H1 (cell line): Measurements from ENCODE around the gene DAPK2. TPM values are rescaled to one million over a fixed set of nuclear protein-coding genes. Genes with fewer than 3 reads are reported as not detected.

Experiments
- CTCF ChIA-PET: fragments of 300-600 bp; sonication (Branson Sonifier 250); formaldehyde crosslinking; loops from one replicate; lab custom pipeline; 2021; ENCODE audit not compliant: partially characterized antibody; lab: Charles Lee
- POLR2A ChIA-PET: fragments of 300-600 bp; sonication (Branson Sonifier 250); formaldehyde crosslinking; loops from one replicate; lab custom pipeline; 2021; ENCODE audit warnings: inconsistent platforms; ENCODE audit not compliant: partially characterized antibody; lab: Charles Lee
- DNase-seq, 2 experiments: peaks; one replicate each; pipeline versions ENCODE4 v3.0.0 to v3.0.0-alpha.2; 2010 to 2022; ENCODE audit warnings: low spot score in 2 of 2, low read depth in 1 of 2, mixed read lengths in 1 of 2
- FAIRE-seq: peaks from 2 replicates; lab custom pipeline; 2011; peaks lifted over from hg19 to GRCh38; lab: Jason Lieb, UNC
- H2AFZ ChIP-seq: 2 replicates; pipeline ENCODE4 v1.8.1; 2012; ENCODE audit warnings: low read length, inconsistent platforms
- H2AK5ac ChIP-seq: 2 replicates; pipeline ENCODE4 v1.6.1; 2013; ENCODE audit warnings: low read depth, low read length
- H2BK120ac ChIP-seq: replicated peaks from 2 replicates; pipeline ENCODE3; 2013; ENCODE audit warnings: low read depth, low read length, inconsistent platforms
- H2BK12ac ChIP-seq: 2 replicates; pipeline ENCODE4 v1.6.1; 2013; ENCODE audit warnings: low read depth, low read length
- H2BK15ac ChIP-seq: 2 replicates; pipeline ENCODE4 v1.6.1; 2013; ENCODE audit warnings: low read length
- H2BK20ac ChIP-seq: 2 replicates; pipeline ENCODE4 v1.6.1; 2013; ENCODE audit warnings: low read length
- H2BK5ac ChIP-seq: 2 replicates; pipeline ENCODE4 v1.6.1; 2013; ENCODE audit warnings: low read depth, low read length
- H3K14ac ChIP-seq: 2 replicates; pipeline ENCODE4 v1.6.1; 2013; ENCODE audit warnings: inconsistent platforms; ENCODE audit not compliant: insufficient read length
- H3K18ac ChIP-seq: 2 replicates; pipeline ENCODE4 v1.6.1; 2013; ENCODE audit warnings: low read length; ENCODE audit errors: extremely low read depth
- H3K23ac ChIP-seq: 2 replicates; pipeline ENCODE4 v1.6.1; 2013; ENCODE audit warnings: inconsistent platforms; ENCODE audit not compliant: insufficient read length
- H3K23me2 ChIP-seq: 2 replicates; pipeline ENCODE4 v1.6.1; 2013; ENCODE audit warnings: low read depth, low read length
- H3K27ac ChIP-seq: 2 replicates; pipeline ENCODE4 v1.6.1; 2011; ENCODE audit warnings: low read depth, low read length, inconsistent platforms
- H3K27me3 ChIP-seq, 4 experiments: replicated peaks in 1 of 4; 1 replicate in 1 of 4; 2 replicates in 3 of 4; pipeline versions ENCODE4 v1.6.1 to v1.8.1; 2011 to 2013; ENCODE audit warnings: low read length in 3 of 4, mild to moderate bottlenecking in 3 of 4, inconsistent platforms in 2 of 4, mixed read lengths in 2 of 4, moderate library complexity in 1 of 4; ENCODE audit not compliant: control insufficient read depth in 3 of 4, insufficient read depth in 3 of 4; ENCODE audit errors: extremely low read depth in 1 of 4
- H3K36me3 ChIP-seq, 4 experiments: 2 replicates each; pipeline versions ENCODE4 v1.6.1 to v1.8.1; 2011 to 2013; ENCODE audit warnings: mild to moderate bottlenecking in 4 of 4, low read length in 3 of 4, moderate library complexity in 2 of 4, control low read depth in 1 of 4, inconsistent platforms in 1 of 4; ENCODE audit not compliant: insufficient read depth in 4 of 4, control insufficient read depth in 2 of 4
- H3K4ac ChIP-seq: replicated peaks from 2 replicates; pipeline ENCODE3; 2013; ENCODE audit warnings: low read length, low read depth, mixed read lengths, inconsistent platforms; ENCODE audit not compliant: insufficient read length
- H3K4me1 ChIP-seq, 4 experiments: replicated peaks in 1 of 4; 1 replicate in 1 of 4; 2 replicates in 3 of 4; pipeline versions ENCODE4 v1.6.1 to v1.8.1; 2011 to 2013; ENCODE audit warnings: low read length in 3 of 4, inconsistent platforms in 2 of 4, mixed read lengths in 1 of 4; ENCODE audit not compliant: insufficient read depth in 4 of 4, control insufficient read depth in 3 of 4
- H3K4me2 ChIP-seq, 2 experiments: 2 replicates each; pipeline versions ENCODE4 v1.6.1 to v1.8.1; 2011 to 2013; ENCODE audit warnings: low read depth in 2 of 2, low read length in 2 of 2, control low read depth in 1 of 2, inconsistent platforms in 1 of 2, mild to moderate bottlenecking in 1 of 2; ENCODE audit not compliant: insufficient read depth in 1 of 2
- H3K4me3 ChIP-seq, 4 experiments: fragments of 200-600, 300-600 bp in 1 of 4; sonication (generic), shearing (Covaris generic), sonication (Bioruptor Twin) in 1 of 4; 2 replicates each; pipeline versions ENCODE4 v1.5.1 to v1.8.1; 2011 to 2016; ENCODE audit warnings: low read length in 4 of 4, low read depth in 3 of 4, control low read depth in 2 of 4, inconsistent platforms in 2 of 4, mild to moderate bottlenecking in 2 of 4, mixed read lengths in 1 of 4, moderate library complexity in 1 of 4; ENCODE audit not compliant: insufficient read depth in 2 of 4; ENCODE audit errors: extremely low read depth in 1 of 4
- H3K56ac ChIP-seq: replicated peaks from 2 replicates; pipeline ENCODE3; 2013; ENCODE audit warnings: low read depth, mild to moderate bottlenecking, mixed read lengths, low read length, inconsistent platforms; ENCODE audit not compliant: insufficient read length
- H3K79me1 ChIP-seq: 2 replicates; pipeline ENCODE4 v1.6.1; 2013; ENCODE audit warnings: low read depth, low read length, control low read depth
- H3K79me2 ChIP-seq, 2 experiments: 2 replicates each; pipeline versions ENCODE4 v1.6.1 to v1.8.1; 2012 to 2013; ENCODE audit warnings: low read length in 2 of 2, mild to moderate bottlenecking in 2 of 2, inconsistent platforms in 1 of 2; ENCODE audit not compliant: insufficient read depth in 2 of 2, control insufficient read depth in 1 of 2
- H3K9ac ChIP-seq, 4 experiments: replicated peaks in 1 of 4; 1 replicate in 1 of 4; 2 replicates in 3 of 4; pipeline versions ENCODE4 v1.6.1 to v1.8.1; 2011 to 2013; ENCODE audit warnings: low read depth in 3 of 4, low read length in 3 of 4, control low read depth in 2 of 4, mild to moderate bottlenecking in 2 of 4, moderate library complexity in 2 of 4, inconsistent platforms in 1 of 4; ENCODE audit errors: extremely low read depth in 1 of 4
- H3K9me3 ChIP-seq, 2 experiments: 2 replicates each; pipeline versions ENCODE4 v1.6.1 to v1.8.1; 2012 to 2013; ENCODE audit warnings: mild to moderate bottlenecking in 2 of 2, moderate library complexity in 2 of 2, control low read depth in 1 of 2, inconsistent platforms in 1 of 2, low read depth in 1 of 2, low read length in 1 of 2, mixed read lengths in 1 of 2; ENCODE audit not compliant: insufficient read depth in 2 of 2
- H4K20me1 ChIP-seq, 2 experiments: replicated peaks in 1 of 2; 2 replicates each; pipeline versions ENCODE3 to v1.8.1; 2011 to 2013; ENCODE audit warnings: inconsistent platforms in 2 of 2, low read length in 2 of 2, mild to moderate bottlenecking in 1 of 2; ENCODE audit not compliant: insufficient read depth in 2 of 2, control insufficient read depth in 1 of 2
- H4K5ac ChIP-seq: 2 replicates; pipeline ENCODE4 v1.6.1; 2013; ENCODE audit warnings: low read length, low read depth, mixed read lengths, inconsistent platforms; ENCODE audit not compliant: insufficient read length
- H4K8ac ChIP-seq: 2 replicates; pipeline ENCODE4 v1.8.0; 2013; ENCODE audit warnings: mild to moderate bottlenecking, moderate library complexity, low read length, inconsistent platforms; ENCODE audit not compliant: insufficient read depth; ENCODE audit errors: extremely low read depth
- H4K91ac ChIP-seq: replicated peaks from 2 replicates; pipeline ENCODE3; 2013; ENCODE audit warnings: low read length, mixed read lengths, inconsistent platforms; ENCODE audit not compliant: insufficient read length
- ATF3 ChIP-seq: IDR thresholded peaks from 2 replicates; pipeline ENCODE4 v1.6.1; 2011; ENCODE audit warnings: low read depth, mild to moderate bottlenecking, low read length; ENCODE audit not compliant: insufficient read depth
- BACH1 ChIP-seq: IDR thresholded peaks from 2 replicates; pipeline ENCODE4 v1.6.1; 2012; ENCODE audit warnings: low read length, improper control_type of control experiment
- EP300 ChIP-seq, 2 experiments: IDR thresholded peaks; 1 replicate in 1 of 2; 2 replicates in 1 of 2; pipeline ENCODE4 v1.6.1; 2011 to 2012; ENCODE audit warnings: low read depth in 2 of 2, low read length in 2 of 2, mild to moderate bottlenecking in 2 of 2, borderline replicate concordance in 1 of 2, inconsistent platforms in 1 of 2, moderate library complexity in 1 of 2
- GTF2F1 ChIP-seq: IDR thresholded peaks from 2 replicates; pipeline ENCODE4 v1.6.1; 2012; ENCODE audit warnings: low read depth, low read length, improper control_type of control experiment, borderline replicate concordance
- HDAC2 ChIP-seq, 2 experiments: fragments of 300-600 bp in 1 of 2; sonication (generic) in 1 of 2; IDR thresholded peaks; 2 replicates each; pipeline ENCODE4 v1.6.1; 2011 to 2012; ENCODE audit warnings: low read depth in 2 of 2, low read length in 2 of 2, mild to moderate bottlenecking in 2 of 2, moderate library complexity in 2 of 2, borderline replicate concordance in 1 of 2, inconsistent platforms in 1 of 2
- JUND ChIP-seq: IDR thresholded peaks from 2 replicates; pipeline ENCODE4 v1.6.1; 2011; ENCODE audit warnings: mild to moderate bottlenecking, improper control_type of control experiment, low read length
- RNF2 ChIP-seq: fragments of 200-900, 300-1000 bp; sonication (generic); IDR thresholded peaks from 2 replicates; pipeline ENCODE4 v1.7.1; 2016; ENCODE audit warnings: borderline replicate concordance, low read depth, mild to moderate bottlenecking, antibody characterized with exemption, low read length; ENCODE audit not compliant: poor library complexity, severe bottlenecking; ENCODE audit errors: missing control alignments
- SP2 ChIP-seq: IDR thresholded peaks from 2 replicates; pipeline ENCODE4 v1.6.1; 2012; ENCODE audit warnings: mild to moderate bottlenecking, low read length, inconsistent platforms
- TEAD4 ChIP-seq: IDR thresholded peaks from 2 replicates; pipeline ENCODE4 v1.6.1; 2012; ENCODE audit warnings: low read depth, low read length, inconsistent platforms, mixed read lengths
- WGBS, 2 experiments: shearing (Covaris generic) in 1 of 2; methylation state at CpG; one replicate each; pipeline versions ENCODE4 v1.1.6 to v1.1.7; 2013 to 2015; ENCODE audit warnings: low lambda C conversion rate in 2 of 2, mixed read lengths in 2 of 2, inconsistent platforms in 1 of 2, low coverage in 1 of 2, missing lambda C conversion rate in 1 of 2; ENCODE audit not compliant: insufficient replicate concordance in 2 of 2, insufficient coverage in 1 of 2, insufficient read length in 1 of 2; ENCODE audit errors: extremely low coverage in 1 of 2, missing lambda C conversion rate in 1 of 2; 5-methylcytosine and 5-hydroxymethylcytosine counted together
- polyA plus RNA-seq, 7 experiments: library from polyadenylated mRNA; depleted of rRNA in 3 of 7; stranded (reverse) in 5 of 7; unstranded in 2 of 7; fragments of >200 nt in 5 of 7; fragments of 200-250 nt in 2 of 7; gene quantifications; 1 replicate in 5 of 7; 2 replicates in 1 of 7; 4 replicates in 1 of 7; pipeline versions ENCODE4 v1.2.1 to v1.2.3, GENCODE V29; 2011 to 2013; ENCODE audit warnings: missing spikeins in 2 of 7, mixed read lengths in 2 of 7
- total RNA-seq: library from RNA; stranded (reverse); fragmentation: NEBNext Ultra II Directional; extraction: Animal tissue kit (Norgen Biotek cat#: 25700); gene quantifications from 2 replicates; pipeline ENCODE4 v1.2.1, GENCODE V29; 2021

DAPK2 gene
- total and polyA plus RNA-seq, 2 of the 8 experiments (the other 6 are each of a cell fraction or from before 2014, with no cell fraction given) = 1.8 to 2.9 TPM

- H4K20me1 ChIP-seq = no peaks in the 10 kb centered on the region
- H3K27ac ChIP-seq = no peak overlapping the region
- no peak overlapping the region for H4K8ac ChIP-seq
- CTCF ChIA-PET = interaction anchor here (0.8 to 2.3 kb wide), 2 partner anchors 26 to 112 kb away, joined by 4 to 7 read pairs; no protein-coding TSS in a partner anchor
- FAIRE-seq = no peak
- no peaks in the 10 kb centered on the region for H3K27me3 ChIP-seq
- no peak for TF ChIP-seq RNF2
- no peak for TF ChIP-seq GTF2F1
- no peak for TF ChIP-seq JUND
- no peak for TF ChIP-seq EP300 (IDR thresholded peaks at IDR 0.05; ENCODE audit: borderline replicate concordance in 1 of 2, low read depth in 2 of 2, low read length in 2 of 2)
- TF ChIP-seq ATF3 = no peak
- TF ChIP-seq HDAC2 (IDR thresholded peaks at IDR 0.05; ENCODE audit: borderline replicate concordance in 1 of 2, low read depth in 2 of 2, low read length in 2 of 2) = no peak
- no peak for TF ChIP-seq SP2
- no peak for TF ChIP-seq BACH1
- no peak for TF ChIP-seq TEAD4
- no peak overlapping the region for H2BK15ac ChIP-seq
- no peak overlapping the region for H4K91ac ChIP-seq
- no peak overlapping the region for H3K4me2 ChIP-seq
- no peaks in the 10 kb centered on the region for H3K79me2 ChIP-seq
- DNase-seq = no peak
- peak overlapping the region; percentile 39; the same call in 1 of the 2 replicates for H2BK12ac ChIP-seq
- no peak overlapping the region for H2BK120ac ChIP-seq
- no peaks in the 10 kb centered on the region; the same call in 1 of the 2 replicates for H3K23me2 ChIP-seq
- H3K56ac ChIP-seq = no peak overlapping the region
- H2BK20ac ChIP-seq = no peak overlapping the region
- H4K5ac ChIP-seq = no peak overlapping the region
- POLR2A ChIA-PET = no interaction called here
- no peaks in the 10 kb centered on the region for H3K9me3 ChIP-seq
- H3K18ac ChIP-seq = no peak overlapping the region
- no peak overlapping the region for H3K14ac ChIP-seq
- no peak overlapping the region for H2AFZ ChIP-seq
- no peak overlapping the region for H2AK5ac ChIP-seq
- no peak overlapping the region for H3K4me3 ChIP-seq
- 50% methylated on average over 3 of the region's 3 CpGs; no CpG with 5 or more reads in 1 of the 2 experiments for WGBS, 2 experiments
- no peaks in the 10 kb centered on the region for H3K4me1 ChIP-seq
- no peak overlapping the region for H3K9ac ChIP-seq
- no peaks in the 10 kb centered on the region for H3K36me3 ChIP-seq
- H3K4ac ChIP-seq = no peak overlapping the region
- H3K79me1 ChIP-seq = no peaks in the 10 kb centered on the region
- no peak overlapping the region for H3K23ac ChIP-seq
- H2BK5ac ChIP-seq = no peak overlapping the region
Measured at GRCh38 chr15:63864186-63864585, 182.1 kb downstream of the DAPK2 start.
